CD14-positive monocyte (primary cell): ENCODE data around the gene IPO4. TPM values are rescaled to one million over a fixed set of nuclear protein-coding genes. Genes with fewer than 3 reads are reported as not detected.

Source experiments
- DNase-seq, 3 donors: peaks; one replicate each; pipeline ENCODE4 v3.0.0-alpha.2; 2011 to 2022
- H2AFZ ChIP-seq: 2 replicates; pipeline ENCODE4 v1.6.0; 2012; ENCODE audit warnings: mild to moderate bottlenecking, low read depth, low read length, inconsistent platforms; ENCODE audit not compliant: insufficient read depth, poor library complexity, severe bottlenecking
- H3K27ac ChIP-seq, 2 donors: 1 replicate in 1 of 2; 2 replicates in 1 of 2; pipeline ENCODE4 v1.5.1; 2012 to 2013; ENCODE audit warnings: low read length in 2 of 2, control low read depth in 1 of 2, inconsistent platforms in 1 of 2, low read depth in 1 of 2, mild to moderate bottlenecking in 1 of 2
- H3K27me3 ChIP-seq, 2 donors: one replicate each; pipeline versions ENCODE4 v1.6.0 to v1.6.1; 2011 to 2013; ENCODE audit warnings: low read length in 2 of 2; ENCODE audit not compliant: control insufficient read depth in 2 of 2, insufficient read depth in 2 of 2
- H3K36me3 ChIP-seq, 2 donors: replicated peaks in 1 of 2; 1 replicate in 1 of 2; 2 replicates in 1 of 2; pipeline versions ENCODE4 v1.5.1 to v1.6.1; 2012 to 2013; ENCODE audit warnings: low read length in 2 of 2, control low read depth in 1 of 2, inconsistent platforms in 1 of 2, mild to moderate bottlenecking in 1 of 2; ENCODE audit not compliant: insufficient read depth in 2 of 2, control insufficient read depth in 1 of 2
- H3K4me1 ChIP-seq, 2 donors: 1 replicate in 1 of 2; 2 replicates in 1 of 2; pipeline versions ENCODE4 v1.5.1 to v1.6.1; 2012 to 2013; ENCODE audit warnings: low read length in 2 of 2, control low read depth in 1 of 2, inconsistent platforms in 1 of 2, mild to moderate bottlenecking in 1 of 2, moderate library complexity in 1 of 2; ENCODE audit not compliant: insufficient read depth in 2 of 2, control insufficient read depth in 1 of 2
- H3K4me2 ChIP-seq: replicated peaks from 2 replicates; pipeline ENCODE3; 2012; ENCODE audit warnings: low read length, moderate library complexity, mild to moderate bottlenecking; ENCODE audit not compliant: poor library complexity, severe bottlenecking; ENCODE audit errors: extremely low read depth
- H3K4me3 ChIP-seq, 3 experiments: fragments of 200-600 bp in 1 of 3; sonication (generic) in 1 of 3; replicated peaks in 1 of 3; 1 replicate in 2 of 3; 2 replicates in 1 of 3; pipeline ENCODE4 v1.5.1; 2011 to 2013; ENCODE audit warnings: low read length in 3 of 3, mild to moderate bottlenecking in 3 of 3, control low read depth in 2 of 3, low read depth in 2 of 3, inconsistent platforms in 1 of 3, moderate library complexity in 1 of 3
- H3K79me2 ChIP-seq: 2 replicates; pipeline ENCODE4 v1.6.0; 2012; ENCODE audit warnings: mild to moderate bottlenecking, control low read depth, inconsistent platforms, low read length, moderate library complexity; ENCODE audit not compliant: insufficient read depth
- H3K9ac ChIP-seq: 2 replicates; pipeline ENCODE4 v1.6.0; 2017; ENCODE audit warnings: low read length, mild to moderate bottlenecking; ENCODE audit not compliant: insufficient read depth, poor library complexity, severe bottlenecking
- H3K9me3 ChIP-seq, 2 donors: replicated peaks in 1 of 2; 1 replicate in 1 of 2; 2 replicates in 1 of 2; pipeline versions ENCODE4 v1.5.1 to v1.6.1; 2012 to 2013; ENCODE audit warnings: low read length in 2 of 2, control low read depth in 1 of 2; ENCODE audit not compliant: control insufficient read depth in 1 of 2, insufficient read depth in 1 of 2
- H4K20me1 ChIP-seq: 2 replicates; pipeline ENCODE4 v1.6.0; 2012; ENCODE audit warnings: mild to moderate bottlenecking, low read length, control low read depth, moderate library complexity; ENCODE audit not compliant: insufficient read depth
- H3K27ac Mint-ChIP-seq, 7 donors: one replicate each; pipeline ENCODE4 v1.8.0; 2020; ENCODE audit warnings: mild to moderate bottlenecking in 7 of 7, mixed read lengths in 7 of 7, moderate library complexity in 6 of 7, inconsistent platforms in 2 of 7
- H3K27me3 Mint-ChIP-seq, 3 donors: one replicate each; pipeline ENCODE4 v1.8.0; 2021 to 2022; ENCODE audit warnings: low read depth in 3 of 3, mild to moderate bottlenecking in 3 of 3, mixed read lengths in 3 of 3, moderate library complexity in 3 of 3, inconsistent platforms in 1 of 3
- H3K36me3 Mint-ChIP-seq, 2 donors: one replicate each; pipeline ENCODE4 v1.8.0; 2020; ENCODE audit warnings: mixed read lengths in 2 of 2, inconsistent platforms in 1 of 2, mild to moderate bottlenecking in 1 of 2
- H3K4me1 Mint-ChIP-seq: one replicate; pipeline ENCODE4 v1.8.0; 2020; ENCODE audit warnings: mild to moderate bottlenecking, mixed read lengths
- H3K4me3 Mint-ChIP-seq, 2 donors: one replicate each; pipeline ENCODE4 v1.8.0; 2020; ENCODE audit warnings: mild to moderate bottlenecking in 2 of 2, mixed read lengths in 2 of 2, moderate library complexity in 1 of 2
- H3K9me3 Mint-ChIP-seq, 7 donors: one replicate each; pipeline ENCODE4 v1.8.0; 2020 to 2022; ENCODE audit warnings: mixed read lengths in 7 of 7, mild to moderate bottlenecking in 6 of 7, moderate library complexity in 6 of 7, inconsistent platforms in 2 of 7
- WGBS: methylation state at CpG from one replicate; pipeline ENCODE4 v1.1.5; 2013; ENCODE audit warnings: missing lambda C conversion rate; ENCODE audit not compliant: insufficient coverage; 5-methylcytosine and 5-hydroxymethylcytosine counted together
- intact Hi-C, 2 donors: fragments of 100-400 bp; cut with micrococcal nuclease; formaldehyde crosslinking; loops; one replicate each; pipeline versions ENCODE4 v1.15.0 to v1.15.1; 2023
- polyA plus RNA-seq, 3 donors: library from polyadenylated mRNA; depleted of rRNA in 1 of 3; unstranded in 2 of 3; stranded (reverse) in 1 of 3; fragments of 300-500 nt in 2 of 3; fragments of >200 nt in 1 of 3; fragmentation: Illumina TruSeq in 2 of 3; gene quantifications; 1 replicate in 2 of 3; 2 replicates in 1 of 3; pipeline ENCODE4 v1.2.3, GENCODE V29; 2012 to 2021
- TF ChIP-seq, protein P1 (sequence below): fragments of 200-600 bp; IDR thresholded peaks from one replicate; pipeline ENCODE4 v1.8.0; 2022; ENCODE audit warnings: antibody characterized with exemption, mild to moderate bottlenecking

Gene IPO4
- polyA plus RNA-seq, 3 donors, result 4.1 to 14.2 (median 4.3) TPM

DNA sequence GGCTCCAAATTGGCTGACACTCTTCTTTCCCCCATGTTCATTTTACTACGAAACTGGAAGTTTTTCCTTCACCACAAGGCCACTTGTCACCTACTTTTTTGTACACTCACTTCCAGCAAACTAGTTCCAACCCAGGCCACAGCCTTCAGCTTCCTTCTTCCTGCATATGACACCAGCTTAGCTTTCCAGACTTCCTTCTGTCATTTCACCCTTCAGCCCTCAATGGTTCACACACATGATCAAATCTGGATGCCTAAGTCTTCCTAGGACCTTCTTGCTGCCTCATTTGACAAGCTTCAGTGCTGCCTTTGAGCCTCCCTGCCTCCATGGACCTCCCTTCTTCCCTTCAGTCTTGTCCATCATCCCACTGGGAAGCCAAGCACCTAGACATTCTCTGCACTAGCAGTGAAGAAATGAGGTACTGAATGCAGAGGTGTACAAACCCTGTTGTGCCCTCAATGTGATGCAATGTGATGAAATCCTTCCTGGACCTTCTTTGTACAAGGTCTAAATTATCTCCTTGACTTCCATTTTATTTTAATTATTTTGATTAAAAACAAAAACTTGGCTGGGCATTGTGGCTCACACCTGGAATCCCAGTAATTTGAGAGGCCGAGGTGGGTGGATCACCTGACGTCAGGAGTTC, 21.0 kb downstream of the IPO4 start:
- H3K9ac ChIP-seq, result no peak overlapping the region
- no peaks in the 10 kb centered on the region for H3K27me3 ChIP-seq
- peaks cover 76% of the 10 kb centered on the region for H3K4me1 Mint-ChIP-seq
- peaks cover 72% of the 10 kb centered on the region for H4K20me1 ChIP-seq
- H3K36me3 Mint-ChIP-seq, result peaks cover 74 to 81% of the 10 kb centered on the region in 2 donors
- no peak overlapping the region for H2AFZ ChIP-seq
- no peak overlapping the region for H3K4me3 ChIP-seq
- TF ChIP-seq, protein P1, sequence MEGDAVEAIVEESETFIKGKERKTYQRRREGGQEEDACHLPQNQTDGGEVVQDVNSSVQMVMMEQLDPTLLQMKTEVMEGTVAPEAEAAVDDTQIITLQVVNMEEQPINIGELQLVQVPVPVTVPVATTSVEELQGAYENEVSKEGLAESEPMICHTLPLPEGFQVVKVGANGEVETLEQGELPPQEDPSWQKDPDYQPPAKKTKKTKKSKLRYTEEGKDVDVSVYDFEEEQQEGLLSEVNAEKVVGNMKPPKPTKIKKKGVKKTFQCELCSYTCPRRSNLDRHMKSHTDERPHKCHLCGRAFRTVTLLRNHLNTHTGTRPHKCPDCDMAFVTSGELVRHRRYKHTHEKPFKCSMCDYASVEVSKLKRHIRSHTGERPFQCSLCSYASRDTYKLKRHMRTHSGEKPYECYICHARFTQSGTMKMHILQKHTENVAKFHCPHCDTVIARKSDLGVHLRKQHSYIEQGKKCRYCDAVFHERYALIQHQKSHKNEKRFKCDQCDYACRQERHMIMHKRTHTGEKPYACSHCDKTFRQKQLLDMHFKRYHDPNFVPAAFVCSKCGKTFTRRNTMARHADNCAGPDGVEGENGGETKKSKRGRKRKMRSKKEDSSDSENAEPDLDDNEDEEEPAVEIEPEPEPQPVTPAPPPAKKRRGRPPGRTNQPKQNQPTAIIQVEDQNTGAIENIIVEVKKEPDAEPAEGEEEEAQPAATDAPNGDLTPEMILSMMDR, result no peak
- H3K27me3 Mint-ChIP-seq, result peaks cover 6 to 17% (median 16%) of the 10 kb centered on the region in 3 donors
- H3K9me3 ChIP-seq, result no peaks in the 10 kb centered on the region
- intact Hi-C loops, result no loop called here
- peaks cover 23% of the 10 kb centered on the region for H3K79me2 ChIP-seq
- no peak overlapping the region for H3K4me2 ChIP-seq
- H3K27ac ChIP-seq, result peak overlapping the region; percentile 26 to 59
- H3K4me3 Mint-ChIP-seq, result no peak overlapping the region
- H3K9me3 Mint-ChIP-seq, result peaks cover 0 to 2% (median 0%) of the 10 kb centered on the region in 7 donors
- DNase-seq, result peak; percentile 23 to 35 (median 29)
- H3K27ac Mint-ChIP-seq, result peak overlapping the region; percentile 8 to 81 (median 71)
- WGBS, result 69% methylated on average over 3 of the region's 3 CpGs
- H3K36me3 ChIP-seq, result peaks cover 62 to 71% of the 10 kb centered on the region in 2 donors
- peaks cover 58 to 81% of the 10 kb centered on the region in 2 donors for H3K4me1 ChIP-seq

DNA sequence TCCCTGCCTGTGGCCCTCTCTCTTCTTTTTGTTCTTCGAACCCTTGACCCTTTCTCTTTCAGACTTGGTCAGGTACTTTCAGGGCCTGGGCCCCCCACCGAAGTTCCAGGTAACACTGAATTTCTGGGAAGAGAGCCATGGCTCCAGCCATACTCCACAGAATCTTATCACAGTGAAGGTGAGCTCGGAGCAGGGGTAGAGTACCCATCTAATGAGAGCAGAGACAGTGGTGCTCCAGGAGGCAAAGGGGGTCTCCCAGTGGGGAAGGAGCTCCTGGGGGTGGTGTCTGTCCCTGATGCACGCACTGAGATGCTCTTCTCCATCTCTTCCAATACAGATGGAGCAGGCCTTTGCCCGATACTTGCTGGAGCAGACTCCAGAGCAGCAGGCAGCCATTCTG, 22.8 kb downstream of the IPO4 start:
- Histone ChIP-seq H3K9ac (no peak overlapping the region), H4K20me1 (peaks cover 70% of the 10 kb centered on the region), H3K27ac (peak overlapping the region in 1 of 2 donors; percentile 59), H3K4me1 (peaks cover 53 to 80% of the 10 kb centered on the region in 2 donors), H2AFZ (no peak overlapping the region), H3K4me2 (no peak overlapping the region), H3K27me3 (no peaks in the 10 kb centered on the region), H3K4me3 (no peak overlapping the region), H3K36me3 (peaks cover 63 to 71% of the 10 kb centered on the region in 2 donors), H3K9me3 (no peaks in the 10 kb centered on the region), H3K79me2 (peaks cover 40% of the 10 kb centered on the region)
- peaks cover 3 to 6% (median 4%) of the 10 kb centered on the region in 3 donors for H3K27me3 Mint-ChIP-seq
- peaks cover 71% of the 10 kb centered on the region for H3K4me1 Mint-ChIP-seq
- TF ChIP-seq, protein P1, result no peak
- no peak overlapping the region for H3K4me3 Mint-ChIP-seq
- H3K9me3 Mint-ChIP-seq, result peaks cover 0 to under 1% (median 0%) of the 10 kb centered on the region in 7 donors
- peaks cover 75 to 88% of the 10 kb centered on the region in 2 donors for H3K36me3 Mint-ChIP-seq
- WGBS, result no CpG with 5 or more reads among the region's 5 CpGs
- H3K27ac Mint-ChIP-seq, result peak overlapping the region in 6 of 7 donors; percentile 40 to 82 (median 64)
- intact Hi-C loops, result no loop called here
- no peak for DNase-seq
